Smooth muscle cell (in vitro differentiated cells): ENCODE results near the gene ARHGEF5. TPM values are rescaled to one million over a fixed set of nuclear protein-coding genes. Genes with fewer than 3 reads are reported as not detected.
A peak's percentile ranks its signal among the peaks of the same experiment; 100 is the strongest.

ENCODE experiments used
- DNase-seq: peaks from one replicate; lab custom pipeline; 2025; ENCODE audit not compliant: unreplicated experiment; lab: John Stamatoyannopoulos, UW
- H2AFZ ChIP-seq: fragments of 200-600 bp; sonication (generic); 2 replicates; pipeline ENCODE4 v1.6.0; 2016; ENCODE audit warnings: antibody characterized with exemption, low read depth, mild to moderate bottlenecking
- H3F3A ChIP-seq: fragments of 200-600 bp; sonication (generic); 2 replicates; pipeline ENCODE4 v1.6.0; 2017; ENCODE audit warnings: antibody characterized with exemption, low read depth
- H3K27ac ChIP-seq: fragments of 200-600 bp; sonication (generic); 2 replicates; pipeline ENCODE4 v1.5.1; 2016; ENCODE audit warnings: low read depth, mild to moderate bottlenecking
- H3K27me3 ChIP-seq: fragments of 200-600 bp; sonication (generic); 2 replicates; pipeline ENCODE4 v1.6.1; 2016; ENCODE audit warnings: low read depth, mild to moderate bottlenecking
- H3K36me3 ChIP-seq: fragments of 200-600 bp; sonication (generic); 2 replicates; pipeline ENCODE4 v1.5.1; 2016; ENCODE audit warnings: low read depth
- H3K4me1 ChIP-seq: fragments of 200-600 bp; sonication (generic); 2 replicates; pipeline ENCODE4 v1.5.1; 2016; ENCODE audit warnings: low read depth
- H3K4me2 ChIP-seq: fragments of 200-600 bp; sonication (generic); 2 replicates; pipeline ENCODE4 v1.6.0; 2016; ENCODE audit warnings: mild to moderate bottlenecking
- H3K4me3 ChIP-seq: fragments of 200-600 bp; sonication (generic); 2 replicates; pipeline ENCODE4 v1.5.1; 2016; ENCODE audit warnings: mild to moderate bottlenecking
- H3K79me2 ChIP-seq: fragments of 200-600 bp; sonication (generic); 2 replicates; pipeline ENCODE4 v1.6.0; 2016; ENCODE audit warnings: low read depth, mild to moderate bottlenecking
- H3K9ac ChIP-seq: fragments of 200-600 bp; sonication (generic); 2 replicates; pipeline ENCODE4 v1.6.0; 2016; ENCODE audit warnings: low read depth
- H3K9me3 ChIP-seq: fragments of 200-600 bp; sonication (generic); replicated peaks from 2 replicates; pipeline ENCODE4 v1.5.1; 2016; ENCODE audit warnings: low read depth
- H4K20me1 ChIP-seq: fragments of 200-600 bp; sonication (generic); 2 replicates; pipeline ENCODE4 v1.6.0; 2016; ENCODE audit warnings: low read depth
- CTCF ChIP-seq: fragments of 200-600 bp; sonication (generic); IDR thresholded peaks from 2 replicates; pipeline ENCODE4 v1.5.1; 2017; ENCODE audit warnings: borderline replicate concordance, mild to moderate bottlenecking, antibody characterized with exemption; ENCODE audit not compliant: insufficient read depth, poor library complexity, severe bottlenecking
- WGBS: methylation state at CpG from one replicate; pipeline ENCODE4 v1.1.7; 2016; ENCODE audit warnings: low lambda C conversion rate; 5-methylcytosine and 5-hydroxymethylcytosine counted together
- polyA plus RNA-seq: library from polyadenylated mRNA; unstranded; fragments of >200 nt; fragmentation: Nextera tagmentation; extraction: Ambion mirVana; gene quantifications from 2 replicates; pipeline ENCODE4 v1.2.1, GENCODE V29; 2016
- total RNA-seq: library from RNA; depleted of rRNA; stranded (reverse); fragments of >200 nt; gene quantifications from 2 replicates; pipeline ENCODE4 v1.2.3, GENCODE V29; 2014

Gene ARHGEF5
- total and polyA plus RNA-seq, 2 experiments from 2014 or later = 3.7 to 12.1 TPM

- H3F3A ChIP-seq = no peaks in the 10 kb centered on the region
- no peak for DNase-seq
- WGBS = 71% methylated on average over 3 of the region's 3 CpGs
- no peaks in the 10 kb centered on the region for H3K79me2 ChIP-seq
- TF ChIP-seq CTCF = no peak
- H4K20me1 ChIP-seq = no peaks in the 10 kb centered on the region
- no peak overlapping the region for H2AFZ ChIP-seq
- no peak overlapping the region for H3K27ac ChIP-seq
- H3K4me3 ChIP-seq = no peak overlapping the region
- H3K27me3 ChIP-seq = no peaks in the 10 kb centered on the region
- H3K9ac ChIP-seq = no peak overlapping the region
- no peaks in the 10 kb centered on the region for H3K36me3 ChIP-seq
- no peak overlapping the region for H3K4me2 ChIP-seq
- H3K9me3 ChIP-seq = no peaks in the 10 kb centered on the region
- H3K4me1 ChIP-seq = no peaks in the 10 kb centered on the region
Measured at GRCh38 chr7:144408121-144408520, 52.9 kb downstream of the ARHGEF5 start.

DNA sequence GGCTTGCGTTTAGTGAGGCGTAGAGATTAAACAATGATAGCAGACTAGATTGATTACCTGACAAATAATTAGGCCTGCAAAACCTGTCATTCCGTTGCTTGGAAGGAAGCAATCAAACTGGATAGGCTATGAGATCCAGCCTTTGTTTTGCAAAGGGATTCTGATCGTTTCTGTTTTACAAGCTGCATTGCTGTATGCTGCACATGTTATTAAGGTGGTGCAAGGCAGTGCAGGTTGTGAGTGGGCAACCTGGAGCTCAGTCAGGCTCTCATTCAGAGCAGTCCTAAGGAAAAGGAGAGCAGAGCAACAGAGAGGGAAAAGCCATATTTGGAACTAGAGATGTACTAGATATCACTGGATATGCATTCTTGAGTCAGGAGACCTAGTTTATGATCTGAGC lies 55.2 kb downstream of the ARHGEF5 start:
- H3K4me2 ChIP-seq = no peak overlapping the region
- no peaks in the 10 kb centered on the region for H3K79me2 ChIP-seq
- WGBS = 55% methylated on average over 4 of the region's 4 CpGs
- H2AFZ ChIP-seq = no peak overlapping the region
- no peak for DNase-seq
- H3F3A ChIP-seq = no peaks in the 10 kb centered on the region
- no peaks in the 10 kb centered on the region for H3K27me3 ChIP-seq
- H3K9me3 ChIP-seq = no peaks in the 10 kb centered on the region
- H3K9ac ChIP-seq = no peak overlapping the region
- TF ChIP-seq CTCF = no peak
- no peaks in the 10 kb centered on the region for H3K36me3 ChIP-seq
- H3K27ac ChIP-seq = no peak overlapping the region
- H4K20me1 ChIP-seq = no peaks in the 10 kb centered on the region
- no peaks in the 10 kb centered on the region for H3K4me1 ChIP-seq
- no peak overlapping the region for H3K4me3 ChIP-seq

GRCh38 chr7:144414815-144415214 lies 59.6 kb downstream of the ARHGEF5 start:
- no peaks in the 10 kb centered on the region for H3K9me3 ChIP-seq
- H4K20me1 ChIP-seq = no peaks in the 10 kb centered on the region
- no peaks in the 10 kb centered on the region for H3K79me2 ChIP-seq
- no peaks in the 10 kb centered on the region for H3K36me3 ChIP-seq
- H3K4me3 ChIP-seq = no peak overlapping the region
- H3K27ac ChIP-seq = no peak overlapping the region
- no peaks in the 10 kb centered on the region for H3F3A ChIP-seq
- H2AFZ ChIP-seq = no peak overlapping the region
- H3K4me1 ChIP-seq = no peaks in the 10 kb centered on the region
- H3K4me2 ChIP-seq = no peak overlapping the region
- no peak for DNase-seq
- H3K27me3 ChIP-seq = no peaks in the 10 kb centered on the region
- TF ChIP-seq CTCF = no peak
- no peak overlapping the region for H3K9ac ChIP-seq
- WGBS = 83% methylated on average over 3 of the region's 3 CpGs

- no peak overlapping the region for H3K4me3 ChIP-seq
- no peaks in the 10 kb centered on the region for H3F3A ChIP-seq
- no peak overlapping the region for H3K4me2 ChIP-seq
- peak overlapping the region; percentile 43 for H3K27ac ChIP-seq
- no peaks in the 10 kb centered on the region for H3K9me3 ChIP-seq
- no peaks in the 10 kb centered on the region for H3K79me2 ChIP-seq
- H4K20me1 ChIP-seq = no peaks in the 10 kb centered on the region
- no peaks in the 10 kb centered on the region for H3K36me3 ChIP-seq
- no peaks in the 10 kb centered on the region for H3K27me3 ChIP-seq
- TF ChIP-seq CTCF = no peak
- DNase-seq = no peak
- H3K9ac ChIP-seq = no peak overlapping the region
- no peak overlapping the region for H2AFZ ChIP-seq
- H3K4me1 ChIP-seq = no peaks in the 10 kb centered on the region
Measured at GRCh38 chr7:144415858-144416257, 60.7 kb downstream of the ARHGEF5 start.
